Measurements from ENCODE around the gene SPRING1.

GRCh38 chr12:116719731-116720528 is 17.9 kb downstream of the SPRING1 start:
- no peak for TF ChIP-seq CTCF (IDR thresholded peaks at IDR 0.05; ENCODE audit: poor library complexity)
- TF ChIP-seq EZH2 (IDR thresholded peaks at IDR 0.05; ENCODE audit: borderline replicate concordance): no peak

Data from hepatocyte (in vitro differentiated cells).